ENCODE data around the gene ARHGAP26.

The ARHGAP26 gene

DNA sequence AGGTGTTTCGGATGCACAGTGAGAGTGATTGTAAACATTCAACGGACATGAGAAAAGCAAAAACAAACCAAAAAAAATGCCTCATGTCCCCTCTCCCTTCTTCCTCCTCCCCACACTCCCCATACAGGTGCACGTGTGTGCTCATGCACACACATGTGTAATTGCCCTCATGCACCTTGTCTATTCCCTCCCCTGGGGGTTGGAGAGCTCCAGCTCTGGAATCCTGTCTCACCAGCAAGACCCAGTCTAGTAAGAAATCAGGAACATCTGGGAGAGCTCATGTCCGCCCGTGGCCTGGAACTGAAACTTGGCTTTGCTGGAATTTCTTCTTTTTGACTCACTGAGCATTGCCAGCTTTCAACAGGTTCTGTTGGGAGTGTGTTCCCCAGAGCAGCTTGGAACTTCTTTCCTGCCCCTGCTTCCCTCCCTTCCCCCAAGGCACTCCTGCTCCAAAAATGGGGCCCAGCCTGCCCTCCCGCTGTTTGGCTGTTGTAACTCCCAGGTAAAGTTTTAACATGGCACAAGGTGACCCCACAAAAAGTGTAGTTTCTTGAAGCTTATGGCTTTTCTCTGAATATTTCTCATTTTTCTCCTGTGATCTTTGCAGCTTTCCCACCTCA is 443.2 kb downstream of the ARHGAP26 start:
- DNase-seq (ENCODE audit: low read depth in 1 of 2, low spot score in 1 of 2): no peak

DNA sequence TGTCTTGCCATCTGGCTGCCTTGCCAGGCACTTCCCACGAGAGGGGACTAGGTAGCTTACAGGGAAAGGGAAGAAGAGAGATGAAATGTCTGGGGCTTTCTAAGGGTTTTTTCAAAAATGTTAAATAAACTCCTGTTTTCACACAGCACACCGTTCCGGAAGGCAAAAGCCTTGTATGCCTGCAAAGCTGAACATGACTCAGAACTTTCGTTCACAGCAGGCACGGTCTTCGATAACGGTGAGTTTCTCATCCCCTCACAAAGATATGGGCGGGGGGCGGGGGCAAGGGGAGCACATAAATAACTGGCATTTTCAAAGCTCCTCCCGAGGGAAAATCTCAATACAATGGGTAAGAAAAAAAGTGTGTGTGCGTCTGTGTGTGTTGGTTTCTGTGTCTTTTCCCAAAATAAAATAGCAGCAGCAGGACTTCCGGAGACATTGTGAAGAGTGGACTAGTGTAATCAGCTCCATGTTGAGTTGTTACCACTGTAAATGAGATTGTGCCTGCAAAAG is 443.7 kb downstream of the ARHGAP26 start:
- DNase-seq (ENCODE audit: low read depth in 1 of 2, low spot score in 1 of 2): no peak

DNA sequence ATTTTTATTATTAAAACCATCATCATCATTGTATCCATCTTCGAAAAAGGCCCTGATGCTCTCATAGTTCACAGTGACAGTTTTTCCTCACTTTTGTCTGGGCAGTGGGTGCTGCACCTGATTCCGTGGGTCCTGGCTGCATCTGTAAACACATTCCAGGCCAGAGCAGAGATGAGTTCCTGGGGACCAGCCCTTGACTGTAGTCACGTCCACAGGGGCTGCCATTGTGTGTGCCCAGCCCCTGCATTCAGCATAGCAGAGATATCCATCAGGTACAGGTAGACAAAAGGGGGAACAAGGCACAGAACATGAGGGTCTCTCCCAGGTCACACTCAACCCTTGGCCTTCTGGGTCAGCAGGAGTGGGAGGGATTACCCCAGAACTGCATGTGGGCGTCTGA is 444.3 kb downstream of the ARHGAP26 start:
- no peak for DNase-seq (ENCODE audit: low read depth in 1 of 2, low spot score in 1 of 2)

DNA sequence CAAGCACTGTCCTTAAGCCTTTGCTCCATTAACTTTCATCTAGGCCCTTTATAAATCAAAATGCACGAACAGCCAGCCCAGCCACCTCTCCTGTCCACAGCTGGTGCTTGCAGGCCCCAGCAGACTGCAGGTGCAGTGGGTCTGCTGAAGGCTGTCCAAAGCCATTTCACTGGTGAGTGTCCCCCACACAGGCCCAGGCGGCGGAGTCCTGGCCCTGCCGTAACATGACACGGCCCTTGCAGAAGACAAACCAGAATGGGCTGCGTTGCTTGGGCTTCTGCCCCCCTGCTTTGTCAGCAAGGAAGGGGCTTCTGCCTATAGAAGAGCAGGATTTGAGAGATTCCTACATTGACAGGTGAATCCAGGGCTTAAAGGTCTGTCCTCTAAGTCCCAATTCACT is 444.7 kb downstream of the ARHGAP26 start:
- DNase-seq (ENCODE audit: low read depth in 1 of 2, low spot score in 1 of 2): no peak

DNA sequence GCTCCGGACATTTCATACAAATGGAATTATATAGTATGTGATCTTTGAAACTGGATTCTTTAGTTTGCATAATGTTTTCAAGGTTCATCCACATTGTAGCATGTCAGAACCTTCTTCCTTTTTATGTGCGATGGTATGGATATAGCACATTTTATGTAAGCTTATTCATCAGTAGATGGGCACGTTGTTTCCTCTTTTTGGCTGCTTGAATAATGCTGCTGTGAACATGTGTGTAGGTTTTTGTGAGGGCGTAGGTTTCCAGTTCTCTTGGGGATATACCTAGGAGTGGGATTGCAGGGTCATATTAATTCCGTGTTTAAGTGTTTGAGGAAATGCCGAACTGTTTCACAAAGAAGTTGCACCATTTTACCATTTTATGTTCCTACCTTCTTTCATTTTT is 445.5 kb downstream of the ARHGAP26 start:
- no peak for DNase-seq (ENCODE audit: low read depth in 1 of 2, low spot score in 1 of 2)

DNA sequence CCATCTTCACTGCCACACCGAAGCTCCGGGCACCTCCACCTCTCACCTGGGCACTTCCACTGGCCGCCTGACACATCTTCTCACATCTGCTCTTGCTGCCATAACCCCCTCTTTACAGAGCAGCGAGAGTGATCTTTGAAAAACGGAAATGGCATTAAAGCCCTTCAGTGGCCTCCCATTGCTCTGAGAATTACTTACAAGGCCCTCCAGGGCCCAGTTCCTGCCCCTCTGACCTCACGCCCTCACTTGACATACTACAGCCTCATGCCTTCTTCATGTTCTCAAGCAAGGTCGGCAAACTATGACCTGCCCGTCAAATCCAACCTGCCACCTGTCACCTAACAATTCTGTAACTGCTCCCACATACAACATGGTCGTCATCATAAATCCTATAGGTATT is 446.0 kb downstream of the ARHGAP26 start:
- no peak for DNase-seq (ENCODE audit: low read depth in 1 of 2, low spot score in 1 of 2)

DNA sequence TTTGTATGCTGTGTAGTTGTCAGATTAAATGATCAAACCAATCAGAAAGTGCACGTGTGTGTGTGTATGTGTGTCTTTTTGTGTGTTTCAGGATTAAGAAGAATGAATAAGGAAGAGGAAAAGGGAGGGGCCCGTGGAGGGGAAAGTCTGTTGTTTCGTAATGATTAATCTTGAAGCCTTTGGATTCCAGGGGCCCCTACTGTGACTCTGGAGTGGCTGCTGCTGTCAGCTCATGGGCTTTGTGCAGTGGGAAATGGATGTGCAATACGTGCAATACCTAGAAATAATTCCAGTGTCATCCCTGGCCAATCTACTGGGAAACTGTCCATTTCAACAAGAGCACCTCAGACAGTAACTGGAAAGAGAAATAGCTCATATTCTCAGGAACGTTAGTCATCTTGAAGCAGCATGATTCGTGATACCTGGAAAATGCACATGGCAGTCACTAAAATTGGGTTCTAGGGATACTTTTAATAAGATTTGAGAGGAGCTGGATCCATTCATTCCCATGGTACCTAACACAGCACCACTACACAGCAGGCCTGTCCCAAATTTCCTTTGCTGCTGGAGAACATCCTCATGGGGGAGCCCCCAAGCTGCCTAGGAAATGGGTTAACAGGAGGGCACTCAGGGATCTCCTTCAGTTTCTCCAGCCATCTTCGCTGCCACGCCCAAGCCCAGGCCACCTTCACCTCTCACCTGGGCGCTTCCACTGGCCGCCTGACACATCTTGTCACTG is 447.1 kb downstream of the ARHGAP26 start:
- DNase-seq (ENCODE audit: low read depth in 1 of 2, low spot score in 1 of 2): no peak

DNA sequence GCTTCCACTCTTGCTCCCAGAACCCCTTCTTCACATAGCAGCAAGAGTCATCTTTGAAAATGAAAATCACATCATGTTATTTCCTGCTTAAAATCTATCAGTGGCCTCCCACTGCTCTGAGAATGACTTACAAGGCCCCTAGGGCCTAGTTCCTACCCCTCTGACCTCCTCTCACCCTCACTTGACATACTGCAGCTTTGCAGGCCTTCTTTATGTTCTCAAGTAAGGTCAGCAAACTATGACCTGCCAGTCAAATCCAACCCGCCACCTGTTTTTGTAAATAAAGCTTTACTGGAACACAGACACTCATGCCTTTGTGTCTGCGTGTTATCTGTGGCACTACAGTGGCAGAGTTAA is 447.6 kb downstream of the ARHGAP26 start:
- DNase-seq (ENCODE audit: low read depth in 1 of 2, low spot score in 1 of 2): no peak

DNA sequence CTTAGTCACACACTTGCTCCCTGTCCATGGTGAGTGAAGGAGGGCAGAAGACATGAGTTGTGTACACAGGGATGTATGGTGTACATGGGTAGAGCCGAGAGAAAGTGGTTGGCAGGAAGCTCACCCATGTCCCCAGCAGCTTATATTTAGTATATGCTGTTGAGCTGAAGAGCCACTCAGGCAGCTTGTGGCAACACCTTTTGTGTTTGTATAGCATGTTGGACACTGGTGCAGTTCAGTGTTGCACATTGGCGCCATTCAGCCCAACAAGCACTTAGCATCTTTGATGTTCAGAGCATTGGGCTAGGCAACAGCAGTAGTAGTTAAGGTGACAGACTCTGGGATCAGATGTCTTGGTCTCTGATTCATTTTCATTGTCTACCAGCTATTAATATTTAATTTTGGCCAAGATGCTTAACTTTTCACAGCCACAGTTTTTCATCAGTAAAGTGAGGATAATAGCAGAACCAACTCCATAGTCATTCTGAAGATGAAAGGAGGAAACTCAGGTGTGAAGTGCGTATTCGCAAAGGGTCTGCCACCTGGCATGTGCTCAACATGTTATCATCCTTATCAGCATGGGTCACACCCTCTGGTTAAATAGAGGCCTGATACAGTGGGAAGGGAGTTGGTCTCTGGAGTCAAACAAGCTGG is 448.5 kb downstream of the ARHGAP26 start:
- DNase-seq (ENCODE audit: low read depth in 1 of 2, low spot score in 1 of 2): no peak

DNA sequence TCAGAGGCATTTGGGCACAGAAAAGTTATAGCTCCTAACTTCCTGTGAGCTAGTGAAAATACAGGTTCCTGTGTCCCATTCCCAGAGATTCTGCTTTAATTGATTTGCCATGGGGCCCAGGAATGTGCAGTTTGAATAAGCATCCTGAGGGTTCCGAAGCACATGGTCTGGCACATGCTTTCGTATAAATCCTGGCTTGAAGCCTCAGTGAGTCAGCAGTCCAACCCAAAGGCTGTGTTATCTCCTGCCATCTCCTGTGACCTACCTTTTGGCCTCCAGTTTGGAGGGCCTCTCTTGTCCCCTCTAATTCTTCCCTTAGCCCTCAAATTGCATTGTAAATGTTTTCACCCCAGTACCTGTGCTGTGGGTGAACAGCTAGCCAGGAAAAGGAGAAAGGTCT is 449.5 kb downstream of the ARHGAP26 start:
- DNase-seq (ENCODE audit: low read depth in 1 of 2, low spot score in 1 of 2): no peak

DNA sequence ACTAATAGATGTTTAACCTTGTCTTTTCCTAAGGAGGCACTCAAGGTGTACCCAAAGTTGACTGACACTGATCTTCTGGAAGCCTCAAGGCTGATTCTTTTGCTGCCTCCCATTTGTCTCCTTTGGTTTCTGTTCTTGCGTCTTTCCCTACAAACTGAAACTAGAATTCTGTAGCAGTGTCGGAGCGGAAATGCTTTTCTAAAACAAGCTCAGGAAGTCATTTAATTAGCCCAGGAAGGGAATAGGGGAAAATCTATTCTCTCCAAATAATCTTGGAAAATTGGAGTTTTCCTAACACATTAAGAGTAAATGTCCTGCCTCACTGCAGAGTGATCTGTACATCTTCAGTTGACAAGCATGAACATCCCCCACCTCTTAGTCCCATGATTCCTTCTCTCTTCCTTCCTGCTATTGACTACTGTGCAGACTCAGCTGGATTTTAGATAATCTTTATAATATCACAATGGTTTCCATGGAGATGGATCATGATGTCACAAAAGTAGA is 450.6 kb downstream of the ARHGAP26 start:
- no peak for DNase-seq (ENCODE audit: low read depth in 1 of 2, low spot score in 1 of 2)

DNA sequence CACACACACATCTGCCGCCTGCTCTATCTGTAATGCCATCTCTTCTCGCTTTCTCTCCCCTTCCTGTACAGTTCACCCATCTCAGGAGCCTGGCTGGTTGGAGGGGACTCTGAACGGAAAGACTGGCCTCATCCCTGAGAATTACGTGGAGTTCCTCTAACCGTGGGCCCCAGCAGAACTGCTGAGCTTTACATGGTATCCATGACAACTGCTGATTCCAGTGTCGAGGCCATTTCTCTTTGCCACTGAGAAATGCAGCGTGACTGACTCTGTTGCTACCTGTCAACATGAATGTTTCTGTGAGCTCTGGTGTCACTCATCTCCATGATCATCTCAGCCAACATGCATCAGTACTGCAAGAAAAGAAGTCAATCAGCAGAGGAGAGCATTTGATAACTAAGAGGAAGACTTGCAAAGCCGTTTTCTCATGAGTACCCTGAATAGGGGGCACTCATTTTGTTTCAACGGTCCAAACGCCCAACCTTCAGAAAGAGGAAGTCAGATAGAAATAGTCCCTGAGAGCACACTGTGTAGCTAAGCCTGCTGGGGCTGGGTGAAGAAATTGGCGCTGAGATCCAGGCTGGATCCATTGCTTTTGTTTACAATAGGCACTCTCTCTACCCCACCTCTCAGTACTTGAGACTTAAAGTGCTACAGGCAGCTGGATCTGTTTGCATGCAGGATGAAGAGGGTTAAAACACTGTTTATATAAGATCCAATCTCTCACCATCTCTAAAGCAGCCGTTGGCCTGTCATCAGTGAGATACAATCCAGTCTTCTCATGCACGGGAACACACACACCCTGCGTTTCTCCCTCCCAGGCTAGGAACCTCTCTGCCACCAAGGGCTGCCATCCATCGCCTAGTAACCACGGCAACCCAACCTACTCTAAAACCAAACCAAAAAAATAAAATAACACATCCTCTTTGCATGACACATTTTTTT is 452.4 kb downstream of the ARHGAP26 start:
- DNase-seq (ENCODE audit: low read depth in 1 of 2, low spot score in 1 of 2): no peak

DNA sequence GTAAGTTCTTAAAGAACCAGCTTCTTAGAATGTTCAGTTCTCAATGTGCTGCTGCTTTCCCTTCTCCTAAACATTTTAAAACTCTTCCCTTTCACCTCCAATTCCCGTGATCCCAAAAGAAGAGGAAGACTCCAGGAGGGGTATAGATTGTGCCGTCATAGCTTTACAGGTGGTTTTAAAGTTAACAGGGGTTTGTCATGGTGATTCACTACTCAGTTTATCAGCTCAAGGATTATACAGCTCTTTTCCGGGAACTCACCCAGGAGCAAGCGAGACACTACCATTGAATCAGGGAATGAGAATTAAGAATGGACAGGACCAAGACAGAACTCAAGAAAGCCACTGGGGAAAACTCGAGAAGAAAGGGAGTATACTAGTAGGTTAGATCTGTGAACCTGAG is 454.5 kb downstream of the ARHGAP26 start:
- no peak for DNase-seq (ENCODE audit: low read depth in 1 of 2, low spot score in 1 of 2)

DNA sequence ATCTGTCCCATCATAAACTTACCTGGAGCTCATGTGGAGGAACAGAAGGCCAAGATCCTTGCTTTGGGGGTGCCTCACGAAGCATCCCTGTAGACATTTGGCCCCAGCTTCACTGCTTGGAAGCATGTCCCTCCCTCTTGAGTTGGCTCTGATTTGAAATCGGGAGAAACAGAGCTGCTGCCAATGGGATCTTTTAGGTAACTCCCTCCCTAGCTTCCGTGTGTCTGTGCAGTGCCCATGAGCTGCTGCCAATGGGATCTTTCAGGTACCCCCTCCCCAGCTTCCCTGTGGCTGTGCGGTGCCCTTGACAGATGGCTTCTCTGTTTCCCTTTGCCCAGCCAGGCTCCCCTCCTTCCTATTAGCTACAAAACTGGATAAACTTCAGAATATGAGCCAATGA is 455.3 kb downstream of the ARHGAP26 start:
- no peak for DNase-seq (ENCODE audit: low read depth in 1 of 2, low spot score in 1 of 2)

DNA sequence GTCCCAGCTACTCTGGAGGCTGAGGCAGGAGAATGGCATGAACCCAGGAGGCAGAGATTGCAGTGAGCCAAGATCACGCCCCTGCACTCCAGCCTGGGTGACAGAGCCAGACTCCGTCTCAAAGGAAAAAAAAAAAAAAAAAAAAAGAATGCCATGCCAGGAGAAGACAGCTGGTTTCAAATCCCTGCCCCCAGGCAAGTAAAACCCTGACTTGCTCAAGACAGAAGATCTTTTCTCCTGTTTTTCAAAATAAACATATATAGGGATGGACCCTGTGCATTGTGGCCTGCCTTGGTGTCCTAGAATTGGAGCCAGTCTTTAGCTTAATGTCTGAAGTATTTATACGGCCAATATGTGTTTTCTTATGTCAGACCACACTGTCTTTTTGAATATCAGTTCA is 456.2 kb downstream of the ARHGAP26 start:
- no peak for DNase-seq (ENCODE audit: low read depth in 1 of 2, low spot score in 1 of 2)

DNA sequence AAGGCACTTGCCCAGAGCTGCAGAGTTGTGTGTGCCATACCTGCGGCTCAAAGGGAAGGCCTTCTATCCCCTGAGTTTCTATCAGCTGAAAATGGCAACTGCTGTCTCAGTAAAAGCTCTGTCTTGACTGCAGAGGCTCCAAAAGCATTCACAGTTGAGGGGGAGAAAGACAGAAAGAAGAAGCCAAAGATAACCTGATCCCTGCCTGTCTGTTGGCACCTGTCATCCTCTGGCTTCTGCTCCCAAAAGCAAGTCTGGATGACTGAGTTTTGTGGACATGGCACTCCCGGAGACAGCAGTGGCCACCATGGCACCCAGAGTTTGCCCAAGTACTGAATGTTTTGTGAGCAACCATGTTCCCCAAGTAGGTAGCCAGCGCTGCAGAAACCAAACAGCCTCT is 456.7 kb downstream of the ARHGAP26 start:
- DNase-seq (ENCODE audit: low read depth in 1 of 2, low spot score in 1 of 2): no peak

DNA sequence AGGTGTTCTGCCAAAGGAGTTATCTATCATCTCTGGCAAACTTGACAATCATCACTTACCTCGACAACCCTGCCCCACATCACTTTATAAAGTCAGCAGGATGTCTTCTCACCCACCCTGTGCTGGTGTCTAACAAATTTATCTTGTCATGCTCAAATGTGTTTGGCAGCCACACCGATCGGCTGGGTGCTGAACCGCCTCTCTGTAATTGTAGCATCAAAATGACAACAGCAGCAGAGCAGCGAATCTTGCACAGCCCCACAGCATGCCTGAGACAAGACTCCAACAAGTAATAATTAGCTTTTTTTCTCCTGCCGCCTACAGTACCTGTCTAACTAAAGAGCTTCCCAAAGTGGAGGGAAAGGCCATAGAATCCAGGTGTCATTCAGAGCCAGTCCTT is 457.1 kb downstream of the ARHGAP26 start:
- no peak for DNase-seq (ENCODE audit: low read depth in 1 of 2, low spot score in 1 of 2)

DNA sequence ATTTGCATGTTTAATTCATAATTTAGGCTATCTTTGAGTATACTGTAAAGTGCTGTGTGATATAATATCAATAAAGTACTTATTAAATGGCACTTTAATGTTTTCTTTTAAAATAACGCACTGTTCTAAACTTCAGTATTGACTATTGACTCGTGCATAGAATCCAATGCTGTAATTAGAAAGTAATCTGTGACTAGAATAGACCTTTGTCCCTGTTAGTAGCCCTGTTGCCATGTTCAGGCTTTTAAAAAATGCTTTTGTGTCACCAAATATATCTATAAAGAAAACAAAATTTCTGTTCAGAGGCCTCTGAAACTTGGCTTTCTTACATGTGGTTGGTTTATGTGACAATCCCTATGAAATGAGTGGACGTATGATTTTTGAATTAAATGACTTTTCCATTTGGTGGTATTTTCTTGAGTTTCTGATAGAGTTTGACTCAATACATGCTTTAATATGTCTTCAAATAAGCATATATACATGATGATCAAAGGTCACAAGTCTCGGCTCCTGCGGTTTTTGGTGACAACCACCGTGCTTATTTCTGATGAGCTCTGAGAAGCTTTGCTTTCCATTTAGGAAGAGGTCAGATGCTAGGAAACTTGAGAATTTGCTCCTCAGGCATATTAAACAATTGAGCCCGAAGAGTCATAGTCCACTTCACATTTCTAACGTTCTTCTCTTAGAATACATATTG is 458.6 kb downstream of the ARHGAP26 start:
- no peak for DNase-seq (ENCODE audit: low read depth in 1 of 2, low spot score in 1 of 2)

DNA sequence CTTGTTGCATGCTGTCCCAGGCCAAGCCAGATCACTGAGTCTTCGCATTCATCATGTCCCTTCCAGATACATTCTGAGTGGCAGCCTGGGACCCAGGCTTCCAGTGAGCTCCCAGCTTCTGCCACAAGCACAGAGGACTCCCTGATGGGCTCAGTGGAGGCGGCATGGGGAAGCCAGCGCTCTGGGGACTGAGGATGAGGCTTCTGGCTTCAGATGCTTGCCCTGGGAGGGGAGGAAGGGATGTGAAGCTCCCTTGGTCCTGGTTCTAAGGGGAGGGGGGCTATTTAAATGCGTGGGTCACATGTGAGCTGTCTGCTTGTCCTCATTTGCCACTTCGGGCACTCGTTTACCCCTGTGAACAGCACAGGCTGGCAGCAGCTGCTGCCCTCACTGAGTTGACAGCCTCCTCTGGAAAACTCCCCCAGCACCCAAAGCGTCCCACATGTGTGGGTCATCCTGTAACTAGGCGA is 459.3 kb downstream of the ARHGAP26 start:
- DNase-seq (ENCODE audit: low read depth in 1 of 2, low spot score in 1 of 2): no peak

DNA sequence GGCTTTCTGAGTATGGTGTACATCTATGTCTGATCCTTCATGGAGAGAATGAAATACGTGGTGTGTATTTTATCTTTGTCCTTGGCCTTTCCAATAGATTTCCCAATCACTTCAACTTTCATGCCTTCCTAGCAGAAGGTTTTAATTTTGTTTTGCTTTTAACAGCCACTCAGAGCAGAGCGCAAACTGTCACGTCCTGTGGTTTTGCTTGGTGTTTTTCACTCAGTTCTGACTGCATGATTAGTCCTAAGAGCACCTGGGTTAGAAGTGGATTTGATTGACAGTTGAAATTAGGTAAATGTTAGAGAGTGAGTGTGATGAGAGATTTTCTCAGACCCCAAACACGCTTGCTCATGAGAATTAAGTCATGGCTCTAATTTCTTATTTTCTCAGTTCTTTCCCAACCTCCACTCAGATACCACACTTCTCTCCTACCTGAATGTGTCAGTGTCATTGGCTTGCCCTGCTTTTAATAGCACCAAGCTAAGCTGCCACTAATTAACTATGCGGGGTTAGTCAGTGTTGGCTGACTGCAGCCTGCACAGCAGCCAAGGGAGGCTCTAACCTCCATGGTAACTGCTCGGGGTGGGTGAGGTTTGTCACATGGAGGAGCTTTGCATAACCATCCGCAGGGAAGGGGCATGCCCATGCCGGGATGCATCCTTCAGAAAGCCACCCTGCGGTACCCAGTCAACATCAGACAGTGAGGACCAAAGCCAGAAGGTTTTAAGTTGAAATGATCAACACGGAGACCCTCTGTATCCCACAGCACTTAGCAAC is 459.9 kb downstream of the ARHGAP26 start:
- DNase-seq (ENCODE audit: low read depth in 1 of 2, low spot score in 1 of 2): no peak
